Duodenal mucosa (tissue), 2 donors: ENCODE results near the gene SLC25A13.

Experiments used
- H3K27ac ChIP-seq: one replicate; pipeline ENCODE4 v1.7.0; 2013; ENCODE audit warnings: low read depth, low read length
- H3K27me3 ChIP-seq, 2 donors: one replicate each; pipeline ENCODE4 v1.7.0; 2013; ENCODE audit warnings: low read length in 2 of 2, control low read depth in 1 of 2; ENCODE audit not compliant: insufficient read depth in 2 of 2, control insufficient read depth in 1 of 2
- H3K36me3 ChIP-seq, 2 donors: one replicate each; pipeline ENCODE4 v1.7.0; 2013; ENCODE audit warnings: low read length in 2 of 2, control low read depth in 1 of 2; ENCODE audit not compliant: insufficient read depth in 2 of 2, control insufficient read depth in 1 of 2
- H3K4me1 ChIP-seq, 2 donors: one replicate each; pipeline ENCODE4 v1.7.0; 2013; ENCODE audit warnings: low read length in 2 of 2, control low read depth in 1 of 2; ENCODE audit not compliant: insufficient read depth in 2 of 2, control insufficient read depth in 1 of 2
- H3K4me3 ChIP-seq, 2 donors: one replicate each; pipeline ENCODE4 v1.7.0; 2013; ENCODE audit warnings: low read length in 2 of 2, low read depth in 1 of 2
- H3K9ac ChIP-seq, 2 donors: one replicate each; pipeline ENCODE4 v1.7.0; 2013; ENCODE audit warnings: low read length in 2 of 2, low read depth in 1 of 2
- H3K9me3 ChIP-seq, 2 donors: one replicate each; pipeline ENCODE4 v1.7.0; 2013; ENCODE audit warnings: low read length in 2 of 2, control low read depth in 1 of 2; ENCODE audit not compliant: control insufficient read depth in 1 of 2

The SLC25A13 gene

DNA sequence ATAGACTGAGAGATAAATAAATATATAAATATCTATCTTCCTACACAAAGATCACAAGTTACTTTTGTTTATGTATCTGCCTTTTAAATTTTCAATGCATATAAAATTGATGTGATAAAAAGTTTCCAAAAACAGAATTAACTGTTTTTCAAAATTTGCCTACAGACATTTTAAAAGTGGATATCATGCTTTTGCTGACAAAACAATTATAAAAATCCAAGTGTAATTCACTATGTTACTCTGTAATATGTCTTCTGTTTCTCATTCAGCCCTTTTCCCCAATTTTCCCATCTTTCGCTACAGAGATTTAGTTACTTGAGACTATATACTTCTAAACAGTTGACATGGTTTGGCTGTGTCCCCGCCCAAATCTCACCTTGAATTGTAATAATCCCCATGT, 37.7 kb downstream of the SLC25A13 start:
- Histone ChIP-seq H3K9me3 (no peaks in the 10 kb centered on the region), H3K27me3 (no peaks in the 10 kb centered on the region), H3K4me3 (no peak overlapping the region), H3K27ac (no peak overlapping the region), H3K36me3 (peaks cover 2 to 3% of the 10 kb centered on the region in 2 donors), H3K4me1 (peaks cover 0 to 6% of the 10 kb centered on the region in 2 donors), H3K9ac (no peak overlapping the region)

DNA sequence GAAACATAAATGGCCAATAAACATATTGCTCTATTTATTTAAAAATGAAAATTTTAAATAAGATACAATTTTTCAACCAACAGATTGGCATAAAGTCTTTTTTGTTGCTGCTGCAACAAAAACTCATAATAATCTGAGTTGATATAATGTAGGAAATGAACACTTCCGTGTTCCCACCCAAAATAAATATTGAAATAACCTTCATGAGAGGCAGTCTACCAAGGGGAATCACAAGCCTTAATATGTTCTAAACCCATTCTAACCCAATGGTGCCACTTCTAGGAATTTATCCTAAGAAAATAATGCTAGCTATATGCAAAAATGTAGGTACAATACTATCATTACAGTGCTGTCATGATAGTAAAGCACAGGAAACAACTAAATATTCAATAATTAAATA, 39.1 kb downstream of the SLC25A13 start:
- H3K27me3 ChIP-seq, result no peaks in the 10 kb centered on the region
- peaks cover 2 to 3% of the 10 kb centered on the region in 2 donors for H3K36me3 ChIP-seq
- no peak overlapping the region for H3K4me3 ChIP-seq

GRCh38 chr7:96277921-96278320, 44.0 kb downstream of the SLC25A13 start:
- Histone ChIP-seq H3K4me1 (peaks cover 0 to 6% of the 10 kb centered on the region in 2 donors), H3K4me3 (no peak overlapping the region), H3K9me3 (no peaks in the 10 kb centered on the region), H3K27me3 (no peaks in the 10 kb centered on the region), H3K9ac (no peak overlapping the region), H3K36me3 (peaks cover 3 to 8% of the 10 kb centered on the region in 2 donors), H3K27ac (no peak overlapping the region)

More for the DNA sequence above, 39.1 kb downstream of the SLC25A13 start:
- Histone ChIP-seq H3K9ac (no peak overlapping the region), H3K9me3 (no peaks in the 10 kb centered on the region), H3K27ac (no peak overlapping the region), H3K4me1 (peaks cover 0 to 6% of the 10 kb centered on the region in 2 donors)

GRCh38 chr7:96276019-96276418, 45.9 kb downstream of the SLC25A13 start:
- Histone ChIP-seq H3K4me3 (no peak overlapping the region), H3K27me3 (no peaks in the 10 kb centered on the region), H3K9ac (no peak overlapping the region), H3K27ac (no peak overlapping the region), H3K36me3 (peaks cover 3 to 8% of the 10 kb centered on the region in 2 donors), H3K9me3 (no peaks in the 10 kb centered on the region), H3K4me1 (peaks cover 0 to 6% of the 10 kb centered on the region in 2 donors)

GRCh38 chr7:96273716-96274115, 48.2 kb downstream of the SLC25A13 start:
- Histone ChIP-seq H3K36me3 (peaks cover 0 to 8% of the 10 kb centered on the region in 2 donors), H3K9me3 (no peaks in the 10 kb centered on the region), H3K4me1 (no peaks in the 10 kb centered on the region), H3K27me3 (no peaks in the 10 kb centered on the region), H3K4me3 (no peak overlapping the region), H3K27ac (no peak overlapping the region), H3K9ac (no peak overlapping the region)

- Histone ChIP-seq H3K27me3 (no peaks in the 10 kb centered on the region), H3K4me1 (no peaks in the 10 kb centered on the region), H3K36me3 (peaks cover 0 to 7% of the 10 kb centered on the region in 2 donors), H3K9ac (no peak overlapping the region), H3K9me3 (no peaks in the 10 kb centered on the region), H3K4me3 (no peak overlapping the region), H3K27ac (no peak overlapping the region)
Observed at GRCh38 chr7:96269246-96269994, 52.5 kb downstream of the SLC25A13 start.

DNA sequence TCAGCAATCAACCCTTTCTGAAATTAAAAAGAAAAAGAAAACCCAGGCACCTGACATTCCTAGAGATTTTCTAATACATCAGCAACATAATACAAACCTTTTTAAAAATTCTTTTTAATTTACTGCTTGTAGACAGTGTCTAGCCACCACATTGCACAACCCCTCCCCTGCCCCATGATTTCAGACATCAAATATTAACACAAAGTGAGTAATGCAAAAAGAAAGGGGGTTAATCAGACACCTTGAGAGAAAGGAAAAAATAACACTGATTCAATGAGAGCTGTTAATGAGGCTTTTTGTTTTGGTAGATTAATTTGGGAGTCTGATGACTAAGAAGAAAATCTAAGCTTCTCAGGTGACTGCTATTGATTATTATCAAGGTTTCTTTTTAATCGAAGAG, 55.3 kb downstream of the SLC25A13 start:
- no peak overlapping the region for H3K4me3 ChIP-seq
- no peak overlapping the region for H3K27ac ChIP-seq
- H3K4me1 ChIP-seq, result no peaks in the 10 kb centered on the region
- peaks cover 0 to 5% of the 10 kb centered on the region in 2 donors for H3K36me3 ChIP-seq
- no peak overlapping the region for H3K9ac ChIP-seq
- H3K27me3 ChIP-seq, result no peaks in the 10 kb centered on the region
- no peaks in the 10 kb centered on the region for H3K9me3 ChIP-seq

GRCh38 chr7:96266015-96266414, 55.9 kb downstream of the SLC25A13 start:
- H3K27me3 ChIP-seq, result no peaks in the 10 kb centered on the region
- no peaks in the 10 kb centered on the region for H3K4me1 ChIP-seq
- H3K36me3 ChIP-seq, result peaks cover 0 to 5% of the 10 kb centered on the region in 2 donors
- no peaks in the 10 kb centered on the region for H3K9me3 ChIP-seq
- no peak overlapping the region for H3K27ac ChIP-seq
- no peak overlapping the region for H3K4me3 ChIP-seq
- H3K9ac ChIP-seq, result no peak overlapping the region

DNA sequence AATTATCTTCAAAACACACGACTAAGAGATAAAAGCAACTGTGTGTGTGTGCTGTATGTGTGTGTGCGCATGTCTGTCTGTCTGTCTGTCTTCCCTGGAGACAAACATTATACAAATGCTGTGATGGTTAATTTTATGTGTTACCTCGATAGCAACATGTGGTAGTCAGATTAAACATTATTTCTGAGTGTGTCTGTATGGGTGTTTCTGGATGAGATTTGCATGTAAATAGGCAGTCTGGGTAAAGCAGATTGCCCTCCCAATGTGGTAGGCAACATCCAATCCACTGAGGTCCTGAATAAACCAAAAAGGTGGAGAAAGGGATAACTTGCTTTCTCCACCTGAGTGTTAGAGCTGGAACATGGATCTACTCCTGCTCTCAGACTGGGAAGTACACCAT, 67.9 kb downstream of the SLC25A13 start:
- Histone ChIP-seq H3K27ac (no peak overlapping the region), H3K4me3 (no peak overlapping the region), H3K9me3 (no peaks in the 10 kb centered on the region), H3K4me1 (no peaks in the 10 kb centered on the region), H3K27me3 (no peaks in the 10 kb centered on the region), H3K9ac (no peak overlapping the region), H3K36me3 (no peaks in the 10 kb centered on the region)

DNA sequence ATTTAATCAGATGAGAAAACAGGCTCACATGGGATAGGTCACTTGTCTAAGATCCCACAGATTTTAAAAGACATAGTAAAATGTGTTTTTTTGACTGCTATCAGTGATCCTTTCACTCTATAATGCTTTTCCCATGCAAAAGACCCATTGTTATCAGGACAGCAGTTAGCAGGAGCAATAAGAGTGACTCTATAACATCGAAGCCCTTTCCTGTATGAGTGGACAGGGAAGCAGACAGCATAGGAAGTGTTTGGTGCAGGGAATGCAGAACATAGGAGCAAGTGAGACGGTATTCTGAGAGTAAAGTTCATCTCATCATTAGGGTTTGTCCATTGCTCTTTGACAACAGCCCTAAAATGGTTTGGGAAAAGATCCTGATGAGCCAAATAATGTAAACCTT, 68.5 kb downstream of the SLC25A13 start:
- Histone ChIP-seq H3K4me3 (no peak overlapping the region), H3K9ac (no peak overlapping the region), H3K4me1 (no peaks in the 10 kb centered on the region), H3K36me3 (no peaks in the 10 kb centered on the region), H3K27ac (no peak overlapping the region), H3K27me3 (no peaks in the 10 kb centered on the region), H3K9me3 (no peaks in the 10 kb centered on the region)
